Smooth muscle cell of the brain vasculature (primary cell): ENCODE results near the gene ZMYM4.

ENCODE experiments used
- DNase-seq: peaks from one replicate; pipeline ENCODE4 v3.0.0-alpha.2; 2012; ENCODE audit warnings: low read depth, low spot score

Gene ZMYM4

DNA sequence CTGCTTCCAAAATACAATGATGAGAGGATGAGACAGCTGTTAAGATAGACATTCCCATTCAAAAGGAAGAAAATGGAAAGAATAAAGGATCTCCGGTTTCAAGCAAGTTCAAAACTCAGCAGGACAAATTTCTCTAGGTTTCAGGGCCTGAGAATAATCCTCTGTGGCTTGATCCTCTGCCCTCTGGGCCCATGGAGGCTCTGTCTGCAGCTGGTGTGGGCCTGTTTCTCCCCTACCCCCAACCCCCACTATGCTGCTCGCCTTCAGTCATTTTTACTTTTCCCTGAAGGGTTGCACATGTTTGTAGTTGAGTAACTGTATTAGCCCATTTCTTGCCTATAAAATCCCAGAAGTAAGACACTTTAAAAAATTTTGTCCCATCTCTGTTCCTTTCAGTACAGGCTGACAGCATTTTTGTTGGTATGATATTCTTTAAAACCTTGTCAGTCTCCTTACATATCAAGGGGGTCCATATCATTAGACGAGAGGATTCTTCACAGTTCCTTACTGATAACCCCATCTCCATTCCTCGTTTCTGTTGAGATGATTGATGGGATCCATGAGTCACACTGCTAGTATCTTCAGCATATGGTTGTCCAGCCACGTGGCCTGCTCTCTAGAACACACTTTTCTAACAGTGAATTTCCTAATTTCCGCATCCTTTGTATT lies 10.5 kb downstream of the ZMYM4 start:
- no peak for DNase-seq

GRCh38 chr1:35279555-35279904 lies 11.0 kb downstream of the ZMYM4 start:
- DNase-seq = no peak

DNA sequence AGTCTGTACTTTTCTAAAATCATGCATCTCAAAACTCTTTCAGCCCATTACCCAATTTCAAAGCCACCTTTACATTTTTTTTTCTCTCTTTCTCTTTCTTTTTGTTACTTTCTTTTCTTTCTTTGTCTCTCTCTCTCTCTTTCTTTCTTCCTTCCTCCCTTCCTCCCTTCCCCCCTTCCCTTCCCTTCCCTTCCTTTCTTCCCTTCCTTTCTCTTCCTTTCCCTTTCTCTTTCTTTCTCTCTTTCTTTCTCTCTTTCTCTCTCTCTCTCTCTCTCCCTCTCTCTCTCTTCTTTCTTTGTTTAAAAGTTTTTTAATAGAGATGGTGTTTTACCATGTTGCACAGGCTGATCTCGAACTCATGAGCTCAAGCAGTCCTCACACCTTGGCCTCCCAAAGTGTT lies 11.5 kb downstream of the ZMYM4 start:
- no peak for DNase-seq

DNA sequence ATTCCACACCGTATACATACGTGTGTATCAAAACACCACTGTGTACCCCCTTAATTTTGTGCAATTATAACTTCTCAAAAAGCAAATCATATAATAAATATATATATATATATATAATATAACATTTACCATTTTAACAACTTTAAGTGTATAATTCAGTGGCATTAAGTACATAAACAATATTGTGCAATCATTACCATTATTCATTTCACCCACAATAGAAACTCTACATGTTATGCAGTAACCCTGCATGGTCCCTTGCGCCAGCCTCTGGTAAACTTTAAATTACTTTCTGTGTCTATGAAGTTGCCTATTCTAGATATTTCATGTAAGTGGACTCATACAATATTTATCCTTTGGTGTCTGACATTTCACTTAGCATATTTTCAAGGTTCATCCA lies 13.1 kb downstream of the ZMYM4 start:
- no peak for DNase-seq

- no peak for DNase-seq
These were observed 13.7 kb downstream of the ZMYM4 start for GRCh38 chr1:35282172-35282571.

DNA sequence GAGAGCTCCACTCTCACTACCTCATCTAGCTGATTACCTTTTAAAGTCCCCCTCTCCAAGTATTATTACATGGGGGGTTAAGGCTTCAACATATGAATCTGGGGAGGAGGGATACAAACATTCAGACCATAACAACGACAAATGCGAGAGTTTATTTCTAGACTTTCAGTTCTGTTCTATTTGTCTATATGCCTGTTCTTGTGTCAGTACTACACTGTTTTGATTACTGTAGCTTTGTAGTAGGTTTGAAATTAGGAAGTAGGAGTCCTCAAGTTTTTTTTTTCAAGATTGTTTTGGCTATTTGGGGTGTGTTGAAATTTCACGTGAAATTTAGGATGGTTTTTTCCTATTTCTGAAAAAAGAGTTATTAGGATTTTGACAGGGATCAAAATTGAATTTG lies 16.3 kb downstream of the ZMYM4 start:
- no peak for DNase-seq

- no peak for DNase-seq
These were observed 17.5 kb downstream of the ZMYM4 start for GRCh38 chr1:35285771-35286606.

DNA sequence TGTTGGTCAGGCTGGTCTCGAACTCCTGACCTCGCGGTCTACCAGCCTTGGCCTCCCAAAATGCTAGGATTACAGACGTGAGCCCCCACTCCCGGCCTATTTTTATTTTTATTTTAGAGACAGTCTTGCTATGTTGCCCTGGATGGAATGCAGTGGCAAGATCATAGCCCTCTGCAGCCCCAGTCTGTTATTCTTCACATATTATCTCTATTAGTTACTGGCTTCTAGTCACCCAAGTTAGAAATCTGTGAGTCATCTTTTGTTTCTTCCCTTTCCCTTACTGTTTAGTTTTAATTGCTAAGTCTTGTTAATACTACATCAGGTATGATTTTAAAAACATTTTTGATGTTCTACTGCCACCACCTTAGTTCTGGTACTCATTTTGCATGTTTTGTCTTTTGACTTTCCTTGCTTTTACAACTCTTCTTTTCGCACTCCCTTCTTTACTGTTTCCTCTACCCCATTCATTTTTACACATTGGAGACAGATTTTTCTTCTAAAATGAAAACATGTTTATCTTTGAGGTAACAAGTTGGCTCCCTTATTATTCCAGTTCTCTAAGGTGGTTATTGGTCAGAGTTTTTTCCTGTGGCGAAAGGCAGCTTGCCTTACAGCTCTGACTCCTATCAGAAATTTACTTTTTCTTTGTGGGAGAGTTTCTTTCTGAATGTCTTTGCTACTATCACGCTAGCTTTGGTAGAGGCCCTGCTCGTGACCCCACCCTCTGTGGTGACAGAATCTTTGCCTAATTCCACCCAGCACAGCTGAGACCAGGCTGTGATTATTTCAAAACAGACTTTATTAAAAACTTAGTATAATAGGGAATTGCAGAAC lies 19.5 kb downstream of the ZMYM4 start:
- DNase-seq = no peak

DNA sequence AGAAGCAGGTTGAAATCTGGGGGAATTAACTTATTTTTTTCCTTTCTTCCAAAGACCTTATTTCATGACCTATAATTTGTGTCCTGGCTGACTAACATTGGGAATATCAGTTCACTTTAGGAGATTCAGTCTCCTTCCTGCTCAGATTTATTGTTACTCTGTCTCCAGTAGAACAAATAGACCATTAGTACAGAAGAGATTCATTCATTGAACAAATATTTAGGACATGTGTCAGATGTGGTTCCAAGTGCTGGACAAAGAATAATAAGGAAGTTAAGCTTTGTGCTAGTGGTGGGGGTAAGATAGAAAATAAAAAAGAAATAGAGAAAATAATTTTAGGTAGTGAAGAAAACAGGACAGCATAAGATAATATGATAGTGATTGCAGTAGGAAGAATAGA lies 20.3 kb downstream of the ZMYM4 start:
- no peak for DNase-seq

DNA sequence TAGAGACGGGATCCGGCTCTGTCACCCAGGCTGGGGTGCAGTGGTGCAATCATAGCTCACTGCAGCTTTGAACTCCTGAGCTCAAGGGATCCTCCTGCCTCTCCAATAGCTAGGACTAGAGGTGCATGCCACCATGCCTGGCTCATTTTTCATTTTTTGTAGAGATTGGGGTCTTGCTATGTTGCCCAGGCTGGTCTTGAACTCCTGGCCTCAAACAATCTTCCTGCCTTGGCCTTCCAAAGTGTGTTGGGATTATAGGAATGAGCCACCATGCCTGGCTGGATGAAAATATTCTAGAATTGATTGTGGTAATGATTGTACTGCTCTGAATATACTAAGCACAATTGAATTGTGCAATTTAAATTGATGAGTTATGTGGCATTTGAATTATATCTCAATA lies 21.9 kb downstream of the ZMYM4 start:
- no peak for DNase-seq

DNA sequence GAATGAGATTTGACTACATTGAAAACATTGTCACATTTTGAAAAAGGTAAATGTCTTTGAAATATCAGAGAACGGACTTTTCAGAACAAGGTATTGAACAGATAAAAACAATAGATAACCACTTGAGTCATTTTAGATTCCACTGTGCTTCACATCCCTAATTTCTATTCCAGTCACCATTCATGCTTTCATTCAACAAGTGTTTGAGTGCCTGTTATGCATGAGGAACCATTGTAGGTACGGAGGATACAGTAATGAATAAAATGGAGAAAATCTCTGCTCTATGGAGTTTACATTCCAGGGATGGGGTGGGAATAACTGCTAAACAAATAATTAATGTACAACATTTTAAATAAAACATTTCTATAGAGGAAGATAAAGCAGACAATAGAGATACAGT lies 26.3 kb downstream of the ZMYM4 start:
- no peak for DNase-seq

- no peak for DNase-seq
These were observed 29.4 kb downstream of the ZMYM4 start for GRCh38 chr1:35297886-35298285.

DNA sequence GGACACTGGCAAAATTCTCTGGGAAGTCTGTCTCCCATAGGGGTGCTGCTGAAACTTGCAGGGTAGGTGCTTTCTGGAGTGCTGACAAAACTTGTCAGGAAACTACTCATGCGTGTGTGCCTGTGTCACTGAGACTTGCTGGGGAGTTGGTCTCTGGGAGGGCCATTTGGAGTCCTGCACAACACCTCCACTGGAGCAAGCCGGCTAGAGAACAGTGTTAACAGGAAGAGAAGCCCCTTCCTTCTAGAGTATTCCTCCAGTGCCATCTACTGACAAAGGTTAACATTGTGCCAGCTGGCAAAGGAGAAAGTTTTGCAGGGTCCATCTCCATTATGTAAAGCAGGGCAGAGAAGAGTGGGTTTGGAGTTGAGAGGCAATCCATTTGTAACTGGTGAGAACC lies 30.0 kb downstream of the ZMYM4 start:
- DNase-seq = no peak

DNA sequence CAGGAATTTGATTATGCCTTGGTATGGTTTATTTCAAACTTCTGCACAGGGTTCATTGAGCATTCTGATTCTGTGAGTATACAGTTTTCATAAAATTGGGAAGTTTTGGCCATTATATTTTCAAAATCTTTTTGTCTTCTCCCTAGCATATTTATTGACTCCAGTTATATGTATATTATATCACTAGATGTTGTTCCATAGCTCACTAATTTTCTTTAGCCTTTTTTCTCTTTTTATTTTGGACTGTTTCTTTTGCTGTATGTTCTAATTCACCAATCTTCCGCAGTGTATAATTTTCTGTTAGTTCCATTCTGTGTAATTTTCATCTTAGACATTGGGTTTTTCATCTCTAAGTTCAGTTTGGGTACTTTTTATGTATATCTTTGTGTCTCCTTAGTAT lies 31.9 kb downstream of the ZMYM4 start:
- no peak for DNase-seq

- DNase-seq = no peak
These were observed 33.3 kb downstream of the ZMYM4 start for GRCh38 chr1:35301674-35302392.

- DNase-seq = no peak
These were observed 36.9 kb downstream of the ZMYM4 start for GRCh38 chr1:35305383-35305782.

DNA sequence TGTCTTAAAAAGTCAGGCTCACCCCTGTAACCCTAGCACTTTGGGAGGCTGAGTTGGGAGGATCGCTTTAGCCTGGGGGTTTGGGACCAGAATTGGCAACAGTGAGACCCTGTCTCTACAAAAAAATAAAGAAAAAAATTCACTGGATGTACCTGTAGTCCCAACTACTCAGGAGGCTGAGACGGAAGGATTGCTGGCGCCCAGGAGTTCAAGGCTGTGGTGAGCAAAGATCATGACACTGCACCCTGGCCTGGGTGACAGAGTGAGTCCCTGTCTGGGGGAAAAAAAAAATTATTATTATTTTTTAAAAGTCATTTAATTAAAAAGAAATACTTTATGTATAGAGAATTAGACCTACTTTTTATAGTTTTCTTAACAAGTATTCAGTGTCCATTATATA lies 47.1 kb downstream of the ZMYM4 start:
- DNase-seq = no peak

DNA sequence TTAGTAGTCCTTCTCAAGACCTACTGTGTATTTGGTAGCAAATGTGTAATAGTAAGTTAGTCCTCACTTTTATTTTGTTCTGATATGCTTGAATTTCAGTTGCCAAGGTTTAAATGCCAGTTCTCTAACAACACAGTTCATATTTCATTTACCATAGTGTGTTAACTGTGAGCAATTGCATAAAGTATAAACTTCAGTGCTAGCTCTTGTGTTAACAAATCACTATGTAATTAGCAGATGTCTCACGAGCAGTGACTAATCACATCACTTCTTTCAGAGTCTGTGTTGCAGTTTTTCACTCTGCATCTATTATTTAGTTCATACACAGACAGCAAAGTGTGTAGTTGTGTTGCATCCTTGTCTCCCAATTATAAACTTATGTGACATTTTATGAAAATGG lies 47.8 kb downstream of the ZMYM4 start:
- DNase-seq = no peak

GRCh38 chr1:35319988-35320713 lies 51.6 kb downstream of the ZMYM4 start:
- DNase-seq = no peak

DNA sequence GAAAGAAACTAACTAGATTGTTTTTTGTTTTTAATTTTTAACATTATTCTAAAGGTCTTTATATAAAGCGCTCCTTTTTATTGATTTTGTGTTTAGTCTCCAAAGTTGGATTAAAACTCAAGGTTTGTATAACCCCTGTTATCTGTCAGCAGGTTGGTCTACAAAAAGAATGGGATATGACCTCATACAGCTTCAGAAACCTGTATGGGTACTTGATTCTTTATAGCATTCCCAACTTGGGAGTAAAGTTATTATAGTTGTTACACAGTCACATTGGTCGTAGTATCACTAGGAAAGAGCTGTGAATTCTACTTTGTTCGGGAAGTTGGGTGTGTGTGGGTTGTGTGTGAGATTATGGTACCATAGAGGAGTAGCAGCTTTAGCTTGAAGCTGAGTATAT lies 52.4 kb downstream of the ZMYM4 start:
- DNase-seq = no peak

GRCh38 chr1:35324486-35324885 lies 56.0 kb downstream of the ZMYM4 start:
- no peak for DNase-seq
